ENCODE data around the gene NUDT3. TPM values are rescaled to one million over a fixed set of nuclear protein-coding genes. Genes with fewer than 3 reads are reported as not detected.

NUDT3 gene
- total and polyA plus RNA-seq, 4 donors = 9.0 to 38.5 (median 22.8) TPM

DNA sequence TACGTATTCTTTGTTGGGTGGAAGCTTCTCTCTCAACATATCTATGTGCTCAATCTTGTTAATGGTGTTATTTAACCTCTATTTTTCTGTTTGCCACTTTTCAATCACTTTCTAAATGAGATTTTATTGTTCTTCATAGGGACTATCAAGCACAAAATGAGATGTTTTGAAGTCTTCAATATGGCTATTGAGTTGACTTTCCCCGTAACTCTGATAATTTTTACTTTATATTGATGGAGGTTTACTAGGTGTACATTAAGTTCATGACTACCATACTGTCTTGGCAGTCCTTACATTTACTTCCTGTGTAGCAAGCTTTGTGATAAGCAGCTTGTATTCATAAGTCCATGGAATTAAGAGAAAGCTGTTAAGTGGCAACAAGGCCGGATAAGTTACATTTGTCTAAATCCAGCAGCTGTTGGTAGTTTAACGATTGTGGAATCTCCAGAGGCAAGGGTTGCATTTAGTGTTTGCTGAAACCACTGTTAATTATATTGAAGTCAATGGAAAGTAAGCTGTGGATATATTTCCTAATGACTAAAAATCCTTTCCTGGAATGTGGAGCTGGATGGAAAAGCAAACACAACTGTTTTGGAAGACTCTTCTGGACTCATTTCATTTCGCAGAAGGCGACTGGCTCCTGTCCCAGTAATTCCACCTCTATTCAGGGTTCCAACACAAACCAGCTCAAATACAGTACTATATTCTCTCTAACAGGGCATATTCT lies 86.3 kb downstream of the NUDT3 start:
- Histone ChIP-seq H3K9ac (ENCODE audit: insufficient read depth in 1 of 2, low read length in 2 of 2) (no peak overlapping the region), H3K4me1 (ENCODE audit: control insufficient read depth in 5 of 5, insufficient read depth in 5 of 5, low read length in 5 of 5) (peaks cover 3 to 26% (median 13%) of the 10 kb centered on the region in 5 donors), H3K4me3 (no peak overlapping the region), H3K27ac (ENCODE audit: low read depth in 1 of 2, low read length in 1 of 2) (peak overlapping the region in 1 of 2 donors; percentile 63), H3K36me3 (ENCODE audit: control insufficient read depth in 4 of 4, insufficient read depth in 4 of 4, low read length in 4 of 4) (no peaks in the 10 kb centered on the region), H3K27me3 (ENCODE audit: control insufficient read depth in 3 of 3, insufficient read depth in 3 of 3, low read length in 2 of 3) (no peaks in the 10 kb centered on the region), H3K9me3 (ENCODE audit: control insufficient read depth in 4 of 4, insufficient read depth in 3 of 4, low read length in 3 of 4) (peaks cover 0 to 3% (median 0%) of the 10 kb centered on the region in 4 donors)
- TF ChIP-seq CTCF (IDR thresholded peaks at IDR 0.05; ENCODE audit: control extremely low read depth, extremely low read depth) = no peak
- 52 to 75% methylated on average over 6 of the region's 6 CpGs for WGBS, 2 donors
- ATAC-seq (ENCODE audit: insufficient read depth, low FRiP score) (no peak), DNase-seq (peak; percentile 51 to 87 (median 80))

- Histone ChIP-seq H3K36me3 (ENCODE audit: control insufficient read depth in 4 of 4, insufficient read depth in 4 of 4, low read length in 4 of 4) (peaks cover 0 to under 1% (median 0%) of the 10 kb centered on the region in 4 donors), H3K9ac (ENCODE audit: insufficient read depth in 1 of 2, low read length in 2 of 2) (no peak overlapping the region), H3K9me3 (ENCODE audit: control insufficient read depth in 4 of 4, insufficient read depth in 3 of 4, low read length in 3 of 4) (peaks cover 0 to 4% (median 0%) of the 10 kb centered on the region in 4 donors), H3K27ac (ENCODE audit: low read depth in 1 of 2, low read length in 1 of 2) (no peak overlapping the region), H3K4me3 (no peak overlapping the region), H3K27me3 (ENCODE audit: control insufficient read depth in 3 of 3, insufficient read depth in 3 of 3, low read length in 2 of 3) (no peaks in the 10 kb centered on the region), H3K4me1 (ENCODE audit: control insufficient read depth in 5 of 5, insufficient read depth in 5 of 5, low read length in 5 of 5) (peaks cover 3 to 28% (median 13%) of the 10 kb centered on the region in 5 donors)
- DNase-seq (peak in 2 of 3 donors; percentile 42 to 58), ATAC-seq (ENCODE audit: insufficient read depth, low FRiP score) (no peak)
- 37 to 42% methylated on average over 2 of the region's 2 CpGs for WGBS, 2 donors
- no peak for TF ChIP-seq CTCF (IDR thresholded peaks at IDR 0.05; ENCODE audit: control extremely low read depth, extremely low read depth)
Measured at GRCh38 chr6:34305497-34305896, 87.0 kb downstream of the NUDT3 start.

- no peak for ATAC-seq (ENCODE audit: insufficient read depth, low FRiP score)
- Histone ChIP-seq H3K4me3 (no peak overlapping the region), H3K36me3 (ENCODE audit: control insufficient read depth in 4 of 4, insufficient read depth in 4 of 4, low read length in 4 of 4) (peaks cover 0 to 1% (median 0%) of the 10 kb centered on the region in 4 donors), H3K27me3 (ENCODE audit: control insufficient read depth in 3 of 3, insufficient read depth in 3 of 3, low read length in 2 of 3) (no peaks in the 10 kb centered on the region), H3K9me3 (ENCODE audit: control insufficient read depth in 4 of 4, insufficient read depth in 3 of 4, low read length in 3 of 4) (peaks cover 0 to 4% (median 0%) of the 10 kb centered on the region in 4 donors), H3K9ac (ENCODE audit: insufficient read depth in 1 of 2, low read length in 2 of 2) (no peak overlapping the region), H3K27ac (ENCODE audit: low read depth in 1 of 2, low read length in 1 of 2) (no peak overlapping the region), H3K4me1 (ENCODE audit: control insufficient read depth in 5 of 5, insufficient read depth in 5 of 5, low read length in 5 of 5) (peaks cover 6 to 33% (median 13%) of the 10 kb centered on the region in 5 donors)
- DNase-seq = no peak
- 77 to 92% methylated on average over 3 of the region's 3 CpGs for WGBS, 2 donors
- no peak for TF ChIP-seq CTCF (IDR thresholded peaks at IDR 0.05; ENCODE audit: control extremely low read depth, extremely low read depth)
Measured at GRCh38 chr6:34304164-34304563, 88.3 kb downstream of the NUDT3 start.
